ENCODE results near the gene CEND1. TPM values are rescaled to one million over a fixed set of nuclear protein-coding genes. Genes with fewer than 3 reads are reported as not detected.
A peak's percentile ranks its signal among the peaks of the same experiment; 100 is the strongest.

Gene CEND1
- total and polyA plus RNA-seq, 2 of the 13 experiments (the other 11 are each of a cell fraction or from before 2014, with no cell fraction given): not detected

DNA sequence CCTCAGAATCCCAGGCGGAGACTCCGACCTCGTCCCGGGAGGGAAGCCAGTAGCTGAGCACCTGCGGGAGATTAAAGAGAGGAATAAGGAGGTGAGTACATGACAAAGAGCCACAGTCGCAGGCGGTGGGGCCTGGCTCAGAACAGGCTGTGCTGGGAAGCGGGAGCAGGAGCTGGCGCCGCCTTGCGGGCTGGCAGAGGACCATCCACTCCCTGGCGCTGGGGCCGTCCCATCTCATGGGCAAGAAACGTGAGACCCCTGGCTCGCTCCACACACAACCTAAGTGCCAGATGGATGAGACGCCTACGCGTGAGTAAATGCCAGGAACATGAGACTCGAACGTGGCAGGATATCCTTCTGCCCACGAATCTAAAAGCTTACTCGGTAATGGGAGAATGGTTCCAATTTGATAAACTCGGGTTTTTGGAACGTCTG is 6.3 kb downstream of the CEND1 start:
- BruUV-seq (replicated peaks): no TSS peak
- FAIRE-seq (no peak), DNase-seq (ENCODE audit: low spot score) (no peak), ATAC-seq (no peak)
- Histone ChIP-seq H3K9me3 (ENCODE audit: low read length) (no peaks in the 10 kb centered on the region), H3K4me1 (ENCODE audit: insufficient read depth, low read length) (peaks cover 21% of the 10 kb centered on the region), H3K36me3 (replicated peaks in 1 of 2; ENCODE audit: control insufficient read depth in 1 of 2, insufficient read depth in 2 of 2, low read length in 2 of 2) (peaks cover 4 to 10% of the 10 kb centered on the region in 2 experiments; a peak in 3 of 5 replicates), H3K79me2 (ENCODE audit: insufficient read depth, low read length) (no peaks in the 10 kb centered on the region), H3K27me3 (ENCODE audit: control insufficient read depth in 1 of 2, insufficient read depth in 2 of 2, low read length in 2 of 2) (no peaks in the 10 kb centered on the region), H2AFZ (ENCODE audit: low read length) (no peak overlapping the region), H3K4me2 (ENCODE audit: low read depth, low read length) (no peak overlapping the region), H3K9ac (ENCODE audit: insufficient read depth, low read depth, low read length) (no peak overlapping the region), H3K4me3 (replicated peaks in 1 of 3; ENCODE audit: insufficient read depth in 1 of 3, low read depth in 2 of 3, low read length in 3 of 3) (no peak overlapping the region), H4K20me1 (ENCODE audit: insufficient read depth, low read length) (no peaks in the 10 kb centered on the region), H3K27ac (ENCODE audit: extremely low read length, insufficient read depth, low read length) (no peak overlapping the region)
- TF ChIP-seq AGO2 (optimal IDR thresholded peaks at IDR 0.05; ENCODE audit: low read depth, low read length) (peak; percentile 66), ZNF761 (CRISPR knock-in tag; conservative IDR thresholded peaks at IDR 0.05) (no peak)
- ChIA-PET CTCF (ENCODE audit: low intra/inter-chr PET ratio, low total read pairs) (no interaction called here), POLR2A (no interaction called here)
- 94% methylated on average over 24 of the region's 24 CpGs for WGBS (ENCODE audit: low lambda C conversion rate)
- intact Hi-C loops (cut with micrococcal nuclease; ENCODE audit: unreplicated experiment): no loop called here
- in situ Hi-C loops (cut with HindIII; ENCODE audit: extremely low pct_ligation_motif_present, low pct_unique_long_range_greater_than_20kb): no loop called here

- in situ Hi-C loops (cut with HindIII; ENCODE audit: extremely low pct_ligation_motif_present, low pct_unique_long_range_greater_than_20kb): no loop called here
- POLR2A ChIA-PET: no interaction called here
- H3K4me3 ChIP-seq (replicated peaks in 1 of 3; ENCODE audit: insufficient read depth in 1 of 3, low read depth in 2 of 3, low read length in 3 of 3): no peak overlapping the region
- 96% methylated on average over 17 of the region's 36 CpGs for WGBS (ENCODE audit: low lambda C conversion rate)
- no peaks in the 10 kb centered on the region for H3K9me3 ChIP-seq (ENCODE audit: low read length)
- no peaks in the 10 kb centered on the region for H3K79me2 ChIP-seq (ENCODE audit: insufficient read depth, low read length)
- no peak for DNase-seq (ENCODE audit: low spot score)
- no peak overlapping the region for H3K9ac ChIP-seq (ENCODE audit: insufficient read depth, low read depth, low read length)
- H2AFZ ChIP-seq (ENCODE audit: low read length): no peak overlapping the region
- H3K36me3 ChIP-seq (replicated peaks in 1 of 2; ENCODE audit: control insufficient read depth in 1 of 2, insufficient read depth in 2 of 2, low read length in 2 of 2): peaks cover 4 to 10% of the 10 kb centered on the region in 2 experiments; a peak in 3 of 5 replicates
- CTCF ChIA-PET (ENCODE audit: low intra/inter-chr PET ratio, low total read pairs): no interaction called here
- H3K27ac ChIP-seq (ENCODE audit: extremely low read length, insufficient read depth, low read length): no peak overlapping the region
- H3K4me1 ChIP-seq (ENCODE audit: insufficient read depth, low read length): peaks cover 19% of the 10 kb centered on the region
- BruUV-seq (replicated peaks): no TSS peak
- H3K4me2 ChIP-seq (ENCODE audit: low read depth, low read length): no peak overlapping the region
- intact Hi-C loops (cut with micrococcal nuclease; ENCODE audit: unreplicated experiment): no loop called here
- no peaks in the 10 kb centered on the region for H3K27me3 ChIP-seq (ENCODE audit: control insufficient read depth in 1 of 2, insufficient read depth in 2 of 2, low read length in 2 of 2)
- ATAC-seq: no peak
- H4K20me1 ChIP-seq (ENCODE audit: insufficient read depth, low read length): no peaks in the 10 kb centered on the region
- FAIRE-seq: no peak
- TF ChIP-seq AKAP8 (CRISPR knock-in tag; IDR thresholded peaks at IDR 0.05): peak; percentile 80; the same call in 1 of the 2 replicates
- no peak for TF ChIP-seq GFI1 (CRISPR knock-in tag; IDR thresholded peaks at IDR 0.05; ENCODE audit: borderline replicate concordance)
- TF ChIP-seq ZNF800 (CRISPR knock-in tag; IDR thresholded peaks at IDR 0.05): no peak
- TF ChIP-seq ARID4A (CRISPR knock-in tag; IDR thresholded peaks at IDR 0.05; ENCODE audit: borderline replicate concordance): no peak
- peak; percentile 61 for TF ChIP-seq AGO1 (IDR thresholded peaks at IDR 0.05; ENCODE audit: low read depth, low read length, poor library complexity, severe bottlenecking)
- 0 out of 2 replicates have a peak, but pooled peaks have one; percentile 17 for TF ChIP-seq POLR2G (IDR thresholded peaks at IDR 0.05; ENCODE audit: low read depth, low read length)
- TF ChIP-seq PHF20 (CRISPR knock-in tag; IDR thresholded peaks at IDR 0.05): no peak
- TF ChIP-seq PHB2 (IDR thresholded peaks at IDR 0.05; ENCODE audit: partially characterized antibody): no peak
Measured at GRCh38 chr11:782264-783174, 7.4 kb downstream of the CEND1 start.

Data from HepG2 (cell line).